Measurements from ENCODE around the gene FILIP1L.

DNA sequence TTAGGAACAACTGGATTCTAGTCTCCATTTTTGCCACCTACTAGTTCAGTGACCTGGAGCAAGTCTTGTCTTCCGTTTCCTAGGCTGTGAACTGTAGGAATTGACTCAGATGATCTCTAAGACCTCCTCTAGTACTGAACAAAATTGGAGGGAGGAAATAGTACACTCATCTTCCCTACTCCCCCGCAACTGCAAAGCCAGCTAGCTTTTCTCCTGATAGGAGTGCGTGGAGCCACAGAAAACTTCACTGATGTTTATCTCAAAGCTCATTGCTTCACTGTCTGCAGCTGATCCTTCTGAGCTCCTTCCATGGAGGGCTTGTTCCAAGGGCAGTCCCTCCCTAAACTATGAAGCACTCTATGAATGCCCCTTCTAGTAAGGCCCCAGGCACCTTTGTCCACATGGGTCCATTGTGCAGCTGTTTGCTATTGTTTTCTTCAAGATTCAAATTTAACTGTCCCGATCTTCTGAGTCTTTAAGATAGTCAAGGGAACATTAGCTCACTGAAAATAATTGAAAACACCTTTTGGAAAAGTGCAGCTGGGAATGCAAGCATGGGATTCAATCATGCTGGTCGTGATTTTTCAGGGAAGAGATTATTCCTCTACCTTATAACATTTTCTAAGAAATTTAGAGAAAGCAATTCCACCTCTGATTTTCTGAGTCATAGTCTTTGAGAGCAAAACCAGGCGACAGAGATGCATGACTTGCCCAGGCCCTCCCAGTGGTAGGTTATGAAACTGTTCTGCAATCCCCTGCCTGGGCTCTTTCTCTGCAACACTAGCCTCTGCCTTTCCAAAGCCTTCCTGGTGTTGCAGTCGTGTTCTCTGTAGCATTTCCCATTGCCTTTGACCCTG, 24.3 kb downstream of the FILIP1L start:
- TF ChIP-seq CHD1 (IDR thresholded peaks at IDR 0.05; ENCODE audit: low read depth, low read length), result no peak
- TF ChIP-seq, protein P1, sequence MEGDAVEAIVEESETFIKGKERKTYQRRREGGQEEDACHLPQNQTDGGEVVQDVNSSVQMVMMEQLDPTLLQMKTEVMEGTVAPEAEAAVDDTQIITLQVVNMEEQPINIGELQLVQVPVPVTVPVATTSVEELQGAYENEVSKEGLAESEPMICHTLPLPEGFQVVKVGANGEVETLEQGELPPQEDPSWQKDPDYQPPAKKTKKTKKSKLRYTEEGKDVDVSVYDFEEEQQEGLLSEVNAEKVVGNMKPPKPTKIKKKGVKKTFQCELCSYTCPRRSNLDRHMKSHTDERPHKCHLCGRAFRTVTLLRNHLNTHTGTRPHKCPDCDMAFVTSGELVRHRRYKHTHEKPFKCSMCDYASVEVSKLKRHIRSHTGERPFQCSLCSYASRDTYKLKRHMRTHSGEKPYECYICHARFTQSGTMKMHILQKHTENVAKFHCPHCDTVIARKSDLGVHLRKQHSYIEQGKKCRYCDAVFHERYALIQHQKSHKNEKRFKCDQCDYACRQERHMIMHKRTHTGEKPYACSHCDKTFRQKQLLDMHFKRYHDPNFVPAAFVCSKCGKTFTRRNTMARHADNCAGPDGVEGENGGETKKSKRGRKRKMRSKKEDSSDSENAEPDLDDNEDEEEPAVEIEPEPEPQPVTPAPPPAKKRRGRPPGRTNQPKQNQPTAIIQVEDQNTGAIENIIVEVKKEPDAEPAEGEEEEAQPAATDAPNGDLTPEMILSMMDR (conservative IDR thresholded peaks at IDR 0.05; ENCODE audit: low read depth, low read length), result peak; percentile 59
- TF ChIP-seq CEBPB (IDR thresholded peaks at IDR 0.05; ENCODE audit: low read depth, low read length), result peak; percentile 64
- no peak for TF ChIP-seq MXI1 (IDR thresholded peaks at IDR 0.05; ENCODE audit: borderline replicate concordance, low read depth, low read length)
- TF ChIP-seq RAD21 (IDR thresholded peaks at IDR 0.05; ENCODE audit: low read length), result peak; percentile 71
- peak; percentile 68 for TF ChIP-seq SMC3 (IDR thresholded peaks at IDR 0.05; ENCODE audit: low read depth, low read length)
- no peak for TF ChIP-seq MAFK (IDR thresholded peaks at IDR 0.05; ENCODE audit: low read depth, low read length)

Data from IMR-90 (cell line).